HG03064 (cell line): ENCODE data around the gene UBAP2L.
A peak's percentile ranks its signal among the peaks of the same experiment; 100 is the strongest.
"Not testable (repeated sequence)": the region's sequence is repeated elsewhere in the genome, so short reads cannot be mapped to it uniquely, and the experiment has no call there.

ENCODE experiments used
- ATAC-seq: cut with Tn5 transposase; IDR thresholded peaks from one replicate; pipeline ENCODE4 v1.9.1; 2021; ENCODE audit warnings: low read depth; ENCODE audit not compliant: unreplicated experiment

UBAP2L gene

DNA sequence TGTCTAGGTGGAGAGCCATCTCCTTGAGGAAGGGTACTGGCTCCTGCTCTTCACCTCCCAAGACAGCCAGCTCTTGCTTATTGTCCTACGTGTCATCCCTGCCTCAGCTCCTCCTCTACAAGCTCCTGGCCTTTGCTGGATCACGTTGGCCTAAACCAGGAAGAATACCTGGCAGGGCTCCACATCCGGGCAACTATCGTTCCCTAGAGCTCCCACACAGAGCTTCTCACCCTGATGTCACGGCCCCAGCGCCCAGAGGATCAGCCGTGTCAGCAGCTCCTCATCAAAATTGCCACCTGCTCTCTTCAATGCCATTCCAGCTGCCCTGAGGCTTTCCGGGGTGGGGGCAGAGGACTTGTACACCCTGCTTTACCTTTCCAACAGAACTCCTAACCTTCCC, 26.9 kb upstream of the UBAP2L start:
- ATAC-seq, result no peak

DNA sequence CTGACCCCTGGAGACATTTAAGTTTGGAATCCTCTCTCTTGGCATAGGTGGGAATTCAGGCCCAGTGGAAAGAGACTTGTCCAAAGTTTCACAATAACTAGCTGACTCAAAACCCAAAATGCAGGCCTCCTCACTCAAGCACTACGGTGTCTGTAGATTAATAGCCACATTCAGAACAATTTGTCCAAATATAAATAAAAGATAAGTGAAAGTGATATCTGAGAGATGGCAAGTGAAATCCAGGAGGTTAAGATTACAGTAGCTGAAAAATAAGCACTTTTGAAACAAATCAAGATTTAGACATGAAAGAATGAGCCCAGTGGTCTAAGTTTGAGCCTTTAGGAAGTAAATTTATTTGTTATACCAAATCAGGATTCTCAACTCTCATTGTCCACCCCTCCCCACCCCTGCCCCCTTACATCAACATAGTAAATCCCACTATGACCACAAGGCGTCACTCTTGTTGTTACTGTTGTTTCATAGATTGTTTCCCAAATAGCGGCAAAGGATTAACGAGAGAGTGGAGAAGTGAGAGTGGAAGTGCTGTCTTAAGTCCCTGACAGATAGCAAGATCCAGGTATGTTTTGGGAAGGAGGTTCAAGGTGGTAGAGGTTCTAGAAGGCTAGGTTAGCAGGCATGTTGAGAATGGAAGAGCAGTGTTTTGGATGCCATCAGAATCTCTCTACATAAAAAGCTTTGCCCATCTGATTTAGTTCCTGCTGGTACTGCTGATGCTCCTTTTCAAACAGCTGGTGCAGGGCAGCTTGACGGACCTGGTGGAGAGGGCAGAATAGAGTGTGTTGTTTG, 21.8 kb upstream of the UBAP2L start:
- ATAC-seq, result no peak

DNA sequence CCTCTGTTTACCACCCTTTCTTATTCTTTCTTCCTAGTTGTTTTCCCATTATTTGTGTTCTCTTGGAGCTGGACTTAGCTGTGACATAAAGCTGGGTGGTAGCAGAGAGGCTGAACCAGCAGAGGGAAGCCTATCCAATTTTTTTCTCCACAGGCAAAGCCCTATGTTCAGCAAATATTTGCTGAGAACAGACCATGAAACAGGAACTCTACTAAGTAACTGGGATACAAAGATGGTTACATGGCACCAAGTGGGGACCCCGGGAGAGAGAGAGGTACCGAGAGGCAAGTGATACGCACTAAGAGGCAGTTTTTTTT, 21.2 kb upstream of the UBAP2L start:
- ATAC-seq, result no peak

DNA sequence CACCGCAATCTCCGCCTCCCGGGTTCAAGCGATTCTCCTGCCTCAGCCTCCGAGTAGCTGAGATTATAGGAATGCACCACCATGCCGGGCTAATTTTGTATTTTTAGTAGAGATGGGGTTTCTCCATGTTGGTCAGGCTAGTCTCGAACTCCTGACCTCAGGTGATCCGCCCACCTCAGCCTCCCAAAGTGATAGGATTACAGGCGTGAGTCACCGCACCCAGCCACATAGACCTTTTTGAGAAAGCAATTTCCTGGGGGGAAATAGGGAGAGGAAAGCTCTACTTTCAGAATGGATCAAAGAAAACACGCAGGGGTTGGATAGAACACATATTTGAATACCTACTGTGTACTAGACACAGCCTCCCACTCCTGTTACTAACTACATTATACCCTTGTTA, 15.0 kb upstream of the UBAP2L start:
- not testable (repeated sequence) for ATAC-seq

DNA sequence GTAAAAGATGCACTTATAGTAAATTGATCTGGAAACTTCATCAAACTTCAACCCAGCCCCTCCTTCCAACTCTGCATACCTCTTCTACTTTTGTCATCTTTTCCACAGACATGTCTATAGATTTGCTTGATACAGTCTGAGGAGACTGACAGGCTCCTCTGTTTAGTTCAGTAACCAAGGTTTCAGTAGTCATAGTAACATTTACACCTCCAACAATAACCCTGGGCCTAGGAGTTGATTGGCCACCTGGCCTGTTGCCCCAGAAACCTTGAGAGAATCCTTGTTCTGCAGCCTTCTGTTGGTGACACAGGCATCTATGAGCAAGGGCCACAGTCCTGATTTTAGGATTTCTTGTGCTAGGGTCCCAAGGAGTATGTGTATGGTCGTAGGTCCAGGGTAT, 14.6 kb upstream of the UBAP2L start, which contains the start of gene CFAP141:
Gene CFAP141, minus strand, starts transcription at position 138 of the 400 bp plus-strand sequence. Its CDS starts 26 bp downstream, at position 112.
- ATAC-seq, result no peak

DNA sequence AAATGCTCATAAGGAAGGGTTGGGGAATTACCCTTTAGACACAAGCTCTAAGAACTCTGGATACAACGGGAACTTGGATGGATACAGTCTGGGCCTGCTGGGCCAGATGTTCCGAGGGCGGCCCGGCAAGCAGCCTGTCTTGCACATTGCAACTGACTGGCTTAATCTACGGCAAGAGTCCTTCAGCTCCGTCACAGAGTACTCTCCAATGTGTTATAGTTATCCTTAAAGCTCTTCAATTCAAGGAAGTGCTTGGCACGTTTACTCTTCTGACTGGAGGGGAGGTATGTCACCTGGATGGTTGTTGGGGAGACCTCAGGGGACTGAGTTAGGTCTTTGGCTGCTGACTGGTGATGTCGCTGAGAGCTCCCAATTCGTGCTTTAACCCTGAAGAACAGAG, 13.5 kb upstream of the UBAP2L start:
- ATAC-seq, result no peak

DNA sequence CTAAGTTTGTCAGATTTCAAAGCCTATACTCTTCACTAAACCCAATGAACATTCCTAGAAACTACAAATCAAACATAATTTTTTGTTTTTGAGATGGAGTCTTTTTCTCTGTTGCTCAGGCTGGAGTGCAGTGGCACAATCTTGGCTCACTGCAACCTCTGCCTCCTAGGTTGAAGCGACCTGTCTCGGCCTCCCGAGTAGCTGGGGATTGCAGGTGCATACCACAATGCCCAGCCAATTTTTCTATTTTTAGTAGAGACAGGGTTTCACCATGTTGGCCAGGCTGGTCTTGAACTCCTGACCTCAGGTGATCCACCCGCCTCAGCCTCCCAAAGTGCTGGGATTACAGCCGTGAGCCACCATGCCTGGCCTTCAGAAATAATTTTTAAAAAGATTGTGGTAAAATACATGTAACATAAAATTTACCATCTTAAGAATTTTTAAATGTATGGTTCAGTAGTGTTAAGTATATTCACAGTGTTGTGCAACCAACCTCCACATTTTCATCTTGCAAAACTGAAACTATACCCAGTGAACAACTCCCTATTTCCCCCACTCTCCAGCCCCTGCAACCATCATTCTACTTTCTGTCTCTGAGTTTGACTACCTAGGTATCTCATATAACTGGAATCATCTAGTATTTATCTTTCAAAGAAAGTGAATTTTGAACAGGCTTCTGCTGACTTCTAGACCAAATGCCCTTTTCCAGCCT, 11.9 kb upstream of the UBAP2L start:
- no peak for ATAC-seq

DNA sequence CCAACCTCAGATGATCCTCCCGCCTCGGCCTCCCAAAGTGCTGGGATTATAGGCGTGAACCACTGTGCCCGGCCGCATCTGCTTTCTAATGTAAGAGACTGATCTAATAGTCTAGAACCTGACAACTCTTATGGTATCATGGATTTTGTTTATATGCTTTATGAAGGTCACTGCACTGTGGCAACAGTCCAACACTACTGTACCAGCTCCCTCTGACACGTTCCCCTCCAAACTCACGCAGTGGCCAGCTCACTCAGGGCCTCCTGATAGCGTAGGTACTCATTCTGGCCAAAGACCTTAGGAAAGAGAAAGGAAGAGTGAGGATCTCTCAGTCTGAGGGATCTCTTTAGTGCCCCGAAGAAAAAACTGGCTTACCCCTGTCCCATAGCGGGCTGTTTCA, 8.7 kb upstream of the UBAP2L start:
- ATAC-seq, result no peak

DNA sequence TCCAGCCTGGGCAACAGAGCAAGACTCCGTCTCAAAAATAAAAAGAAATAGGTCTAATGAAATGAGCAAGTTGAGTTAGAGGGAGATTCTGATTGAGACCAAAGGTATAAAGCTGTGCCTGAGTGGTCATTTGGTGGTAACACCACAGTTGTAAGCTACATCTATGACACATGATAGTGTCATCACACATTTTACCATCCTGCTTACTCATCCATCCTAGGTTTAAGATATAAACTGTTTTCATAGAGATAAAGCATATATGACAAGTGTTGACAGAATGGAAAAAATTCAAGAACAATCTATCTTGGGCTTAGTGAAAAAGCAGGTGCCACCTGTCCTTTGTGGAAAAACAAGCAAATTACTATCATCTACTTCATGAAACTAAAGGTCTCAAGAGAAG, 7.5 kb upstream of the UBAP2L start:
- no peak for ATAC-seq

DNA sequence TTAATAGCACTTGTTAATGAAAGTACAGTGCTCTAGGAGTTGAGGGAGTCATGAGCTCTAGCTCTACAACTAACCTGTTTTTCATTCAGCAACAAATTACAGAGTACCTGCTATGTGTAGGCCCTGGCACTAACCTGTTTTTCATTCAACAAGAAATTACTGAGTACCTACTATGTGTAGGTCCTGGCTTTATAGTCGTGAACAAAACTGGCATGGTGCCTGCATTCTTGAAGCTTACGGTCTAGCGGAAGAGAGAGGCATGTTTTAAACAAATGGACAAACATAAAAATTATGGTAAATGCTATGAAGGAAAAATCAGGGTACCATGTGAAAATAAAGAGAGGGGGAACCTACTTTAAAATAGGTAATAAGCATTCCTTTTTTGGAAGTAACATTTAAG, 2.2 kb upstream of the UBAP2L start:
- ATAC-seq, result no peak

DNA sequence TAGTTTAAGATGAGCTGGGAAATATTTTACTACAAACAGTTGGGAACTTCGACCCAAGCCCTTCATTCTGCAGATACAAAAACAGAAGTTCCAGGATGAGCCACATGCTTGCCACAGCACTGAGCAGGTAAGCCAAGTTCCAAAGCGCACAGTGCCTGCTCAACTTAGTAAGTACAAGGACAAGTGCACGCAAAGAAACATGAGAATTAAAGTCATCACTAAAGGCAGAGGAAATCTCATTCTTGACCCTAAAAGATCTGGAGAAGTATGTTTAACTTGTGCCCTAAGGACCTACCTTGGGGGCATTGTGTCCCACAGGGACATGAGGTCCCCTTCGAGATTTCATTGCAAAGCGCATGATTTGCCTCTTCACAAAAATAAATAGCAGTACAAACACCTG, 1.2 kb upstream of the UBAP2L start:
- no peak for ATAC-seq

DNA sequence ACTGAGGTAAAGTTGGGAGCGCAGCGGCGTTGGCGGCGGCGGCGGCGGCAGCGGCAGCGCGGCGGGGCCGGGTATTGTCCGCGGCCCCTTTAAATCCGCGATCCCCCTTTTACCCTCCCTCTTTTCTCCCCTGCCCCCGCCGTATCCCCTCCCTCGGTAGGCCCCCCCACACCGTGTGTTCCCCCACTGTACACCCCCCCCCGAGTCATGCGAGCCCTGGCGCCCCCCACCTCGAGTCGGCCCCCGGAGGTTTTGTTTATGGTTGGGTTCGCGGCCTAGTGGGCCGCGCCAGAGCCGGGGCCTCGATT, 169 bp downstream of the UBAP2L start:
- no peak for ATAC-seq

DNA sequence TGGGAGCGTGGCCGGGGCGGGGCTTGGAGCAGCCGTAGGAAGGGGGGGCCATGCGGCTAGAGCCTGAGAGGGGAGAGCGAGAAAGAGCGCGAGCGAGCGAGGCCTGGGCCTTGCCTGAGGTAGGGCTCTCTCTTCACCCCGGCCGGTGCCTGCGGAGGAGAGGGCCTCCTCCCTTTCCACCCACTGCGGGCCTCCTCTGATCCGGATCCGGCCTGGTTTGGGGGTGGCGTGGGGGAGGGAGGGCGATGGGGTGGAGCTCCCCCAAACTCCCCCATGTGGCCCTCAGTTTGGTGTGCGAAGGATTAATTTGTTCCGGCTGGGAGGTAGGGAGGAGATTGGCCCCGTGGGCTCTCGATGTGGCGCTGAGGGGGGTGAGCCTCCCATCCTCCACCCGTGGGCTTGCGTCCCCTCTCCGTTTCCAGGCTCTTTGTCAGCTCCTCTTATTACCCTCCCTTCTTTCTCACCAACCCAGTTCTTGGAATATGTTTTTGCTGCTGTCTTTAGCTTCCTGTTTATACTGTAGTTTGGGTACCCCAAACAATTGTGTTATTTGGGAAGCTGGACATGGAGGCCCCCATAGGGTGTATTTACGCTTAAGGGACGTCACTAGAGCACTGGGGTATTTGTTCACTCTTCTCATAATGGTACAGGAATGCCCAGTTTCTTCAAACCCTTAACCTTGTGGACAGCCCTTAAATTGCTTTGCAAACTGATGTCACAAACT, 685 bp downstream of the UBAP2L start:
- peak; percentile 16 for ATAC-seq

DNA sequence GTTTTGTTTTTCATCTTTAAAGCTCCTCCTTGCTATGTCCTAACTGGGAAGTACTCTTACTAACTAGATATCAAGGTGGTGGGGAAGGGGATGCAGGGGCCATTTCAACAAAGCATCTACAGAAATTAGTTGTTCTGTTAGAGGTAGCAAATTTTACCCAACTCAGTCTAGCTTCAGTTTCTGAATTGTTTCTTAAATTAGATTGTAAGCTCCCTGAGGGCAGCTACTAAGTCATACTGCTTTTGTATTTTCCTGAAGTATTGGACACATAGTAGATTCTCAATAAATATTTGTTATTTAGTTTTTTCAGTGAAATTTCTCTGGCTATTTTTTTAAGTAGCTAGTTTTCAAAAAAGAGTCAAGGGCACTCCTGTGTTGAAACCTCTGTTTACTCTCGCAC, 1.8 kb downstream of the UBAP2L start:
- ATAC-seq, result no peak

DNA sequence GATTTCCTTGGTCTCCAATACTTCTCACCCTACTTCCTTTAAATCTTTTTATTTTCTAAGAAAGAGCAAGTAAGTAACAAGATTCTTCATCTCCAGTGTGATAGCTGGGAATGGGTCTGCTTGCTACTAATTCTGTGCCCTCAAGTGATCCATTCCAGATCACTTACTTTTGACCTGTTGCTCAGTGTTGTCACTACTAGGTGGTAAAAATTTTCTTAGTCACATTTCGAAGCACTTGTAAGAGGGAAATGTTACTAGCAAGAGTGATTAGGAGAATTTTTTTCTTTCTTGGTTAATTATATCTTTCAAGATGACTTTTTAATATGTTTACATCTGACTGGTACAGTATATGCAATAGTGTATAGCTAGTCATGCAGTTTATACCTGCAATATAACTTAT, 2.2 kb downstream of the UBAP2L start:
- no peak for ATAC-seq

DNA sequence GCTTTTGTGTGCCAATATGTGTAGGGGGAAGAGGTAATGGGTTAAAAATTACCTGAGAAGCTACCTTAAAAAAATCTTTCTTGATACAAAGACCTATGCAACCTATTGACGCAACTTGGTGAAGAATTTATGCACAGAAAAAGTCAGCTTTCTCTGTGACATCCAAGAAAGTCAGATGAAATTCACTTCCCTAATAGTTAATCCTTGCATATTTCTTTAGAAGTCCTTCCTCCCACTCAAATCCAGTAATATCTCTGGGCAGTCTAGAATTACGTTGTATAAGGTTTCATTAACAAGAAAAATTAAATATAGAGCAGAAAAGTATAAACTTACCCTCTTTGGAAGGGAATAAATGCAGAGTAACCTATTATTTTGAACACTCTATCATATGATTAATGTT, 2.9 kb downstream of the UBAP2L start:
- ATAC-seq, result no peak

DNA sequence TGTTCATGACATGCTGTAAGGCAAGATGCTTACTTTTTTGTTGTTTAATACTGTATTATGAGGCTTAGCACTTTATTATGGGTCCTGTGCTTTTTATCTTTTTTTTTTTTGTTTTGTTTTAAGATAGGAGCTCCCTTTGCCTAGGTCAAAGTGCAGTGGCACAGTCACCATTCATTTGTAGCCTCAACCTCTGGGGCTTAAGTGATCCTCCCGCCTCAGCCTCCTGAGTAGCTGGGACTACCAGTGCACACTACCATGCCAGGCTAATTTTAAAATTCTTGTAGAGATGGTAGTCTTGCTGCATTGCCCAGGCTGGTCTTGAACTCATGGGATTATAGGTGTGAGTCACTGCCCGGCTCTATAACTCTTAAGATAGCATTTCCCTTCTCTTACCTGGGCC, 4.6 kb downstream of the UBAP2L start:
- ATAC-seq, result no peak

DNA sequence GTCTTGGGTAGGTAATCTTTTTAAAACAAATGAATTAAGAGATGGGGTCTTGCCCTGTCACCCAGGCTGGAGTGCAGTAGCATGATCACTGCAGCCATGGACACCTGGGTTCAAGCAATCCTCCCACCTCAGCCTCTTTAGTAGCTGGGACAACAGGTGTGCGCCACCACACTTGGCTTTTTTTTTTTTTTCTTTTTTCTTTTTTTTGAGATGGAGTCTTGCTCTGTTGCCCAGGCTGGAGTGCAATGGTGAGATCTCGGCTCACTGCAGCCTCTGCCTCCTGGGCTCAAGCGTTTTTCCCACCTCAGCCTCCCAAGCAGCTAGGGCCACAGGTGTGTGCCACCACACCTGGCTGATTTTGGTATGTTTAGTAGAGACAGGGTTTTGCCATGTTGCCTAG, 10.4 kb downstream of the UBAP2L start:
- ATAC-seq, result not testable (repeated sequence)

DNA sequence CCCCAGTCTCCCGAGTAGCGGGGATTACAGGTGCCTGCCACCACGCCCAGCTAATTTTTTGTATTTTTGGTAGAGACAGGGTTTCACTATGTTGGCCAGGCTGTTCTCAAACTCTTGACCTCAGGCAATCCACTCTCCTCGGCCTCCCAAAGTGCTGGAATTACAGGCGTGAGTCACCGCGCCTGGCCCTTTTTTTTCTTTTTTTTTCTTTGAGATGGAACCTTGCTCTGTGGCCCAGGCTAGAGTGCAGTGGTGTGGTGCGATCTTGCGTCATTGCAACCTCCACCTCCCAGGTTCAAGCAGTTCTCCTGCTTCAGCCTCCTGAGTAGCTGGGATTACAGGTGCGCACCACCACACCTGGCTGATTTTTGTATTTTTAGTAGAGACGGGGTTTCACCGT, 12.4 kb downstream of the UBAP2L start:
- ATAC-seq, result not testable (repeated sequence)

DNA sequence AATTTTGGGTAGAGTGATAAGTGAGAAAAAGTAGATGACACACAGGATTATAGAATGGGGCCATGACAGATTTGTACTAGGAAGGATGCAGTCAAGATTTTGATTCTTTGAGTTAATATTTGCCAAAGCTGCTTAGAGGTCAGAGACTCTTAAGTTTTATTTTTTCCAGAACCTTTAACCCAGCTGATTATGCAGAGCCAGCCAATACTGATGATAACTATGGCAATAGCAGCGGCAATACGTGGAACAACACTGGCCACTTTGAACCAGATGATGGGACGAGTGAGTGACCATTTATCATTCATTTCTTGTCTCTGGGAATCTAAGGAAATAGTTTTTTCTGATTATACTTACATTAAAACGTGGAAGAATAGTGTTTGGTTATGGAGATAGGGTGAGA, 16.1 kb downstream of the UBAP2L start:
- no peak for ATAC-seq

DNA sequence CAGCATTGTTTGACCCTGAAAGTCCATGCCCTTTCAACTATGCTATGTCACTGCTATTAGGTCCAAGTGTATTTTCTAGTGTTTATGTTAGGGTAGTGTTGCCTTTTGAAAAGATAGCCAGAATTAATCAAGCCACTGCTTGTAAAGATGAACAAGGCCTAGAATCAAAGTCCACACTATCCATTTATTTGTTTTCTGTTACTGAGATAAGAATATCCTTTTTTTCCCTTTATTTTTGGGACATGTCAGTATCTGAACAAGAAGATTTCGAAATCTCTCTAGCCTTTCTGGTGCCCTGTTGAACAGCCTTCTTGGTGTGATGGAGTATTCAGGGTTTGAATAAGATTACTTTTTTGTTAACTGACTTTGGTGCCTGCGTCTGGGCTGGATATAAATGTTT, 16.7 kb downstream of the UBAP2L start:
- no peak for ATAC-seq
